GM21360 (cell line): ENCODE data around the gene RARB.

Experiments
- ATAC-seq: cut with Tn5 transposase; IDR thresholded peaks from one replicate; pipeline ENCODE4 v1.9.1; 2021; ENCODE audit warnings: mild to moderate bottlenecking, moderate library complexity; ENCODE audit not compliant: unreplicated experiment

RARB gene

DNA sequence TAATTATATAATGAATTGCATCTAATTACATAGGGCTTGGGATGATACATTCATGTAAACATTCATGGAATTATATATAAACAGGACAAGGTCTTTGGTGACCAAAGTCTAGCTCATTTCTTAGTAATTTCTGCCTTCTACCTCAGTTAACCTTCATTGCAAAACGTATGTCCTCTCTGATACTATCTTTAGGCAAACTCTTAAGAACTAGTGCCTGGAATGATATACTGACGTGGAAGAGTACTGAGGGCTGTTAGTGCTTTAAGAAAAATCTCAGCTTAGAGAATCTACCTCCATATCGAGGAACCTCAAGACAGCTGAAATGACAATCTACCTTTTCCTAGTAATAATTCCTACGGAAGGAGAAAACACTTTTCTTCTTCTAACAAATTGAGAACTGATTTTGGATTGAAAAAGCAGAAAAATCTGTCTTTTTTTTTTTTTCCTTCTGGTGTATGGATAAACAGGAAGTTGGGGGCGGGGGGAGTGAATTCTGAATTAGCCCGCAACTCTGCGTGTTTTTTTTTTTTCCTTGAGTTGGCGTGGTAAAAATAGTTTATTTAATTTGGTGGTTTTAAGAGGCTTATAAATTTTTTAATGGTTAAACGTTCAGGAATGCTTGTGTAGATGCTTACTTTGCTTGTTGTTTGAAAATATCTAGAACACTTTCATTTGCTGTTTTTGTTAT lies 43.2 kb downstream of the RARB start:
- ATAC-seq, result no peak

DNA sequence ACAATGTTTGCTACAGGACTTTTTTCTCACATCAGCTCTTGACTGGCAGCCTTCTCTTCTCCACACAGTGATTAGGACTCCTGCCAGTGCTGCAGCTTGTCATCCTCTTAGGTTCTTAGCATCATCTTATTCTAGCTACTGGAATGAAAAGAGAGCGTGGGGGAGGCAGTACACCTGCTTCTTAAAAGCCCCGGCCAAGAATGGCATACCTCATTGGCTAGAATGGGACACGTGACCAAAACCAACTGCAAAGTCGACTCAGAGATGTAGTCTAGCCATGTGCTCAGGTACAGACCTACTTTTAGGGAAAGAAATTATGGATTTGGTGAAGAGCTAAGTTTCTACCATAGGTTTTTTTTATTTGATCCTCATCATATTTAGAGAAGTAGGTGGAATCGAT lies 44.1 kb downstream of the RARB start:
- ATAC-seq, result no peak

DNA sequence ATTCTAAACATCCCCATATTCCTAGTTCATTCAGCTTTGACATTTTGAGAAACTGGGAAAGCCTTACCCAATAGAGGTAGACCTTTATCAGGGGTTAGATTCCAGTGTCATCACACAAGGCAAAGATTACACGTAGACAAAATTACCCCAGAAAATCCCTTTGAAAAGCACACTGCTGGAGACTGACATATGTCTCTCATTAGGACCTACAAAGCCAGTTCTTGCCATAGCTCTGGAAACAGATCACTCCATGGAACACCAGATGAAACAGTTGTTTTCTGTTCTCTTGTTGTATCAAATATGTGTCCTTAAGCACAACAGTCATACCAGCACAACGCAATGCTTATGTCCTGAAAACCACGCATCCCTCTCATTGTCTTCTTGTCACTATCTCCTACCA lies 44.7 kb downstream of the RARB start:
- no peak for ATAC-seq

DNA sequence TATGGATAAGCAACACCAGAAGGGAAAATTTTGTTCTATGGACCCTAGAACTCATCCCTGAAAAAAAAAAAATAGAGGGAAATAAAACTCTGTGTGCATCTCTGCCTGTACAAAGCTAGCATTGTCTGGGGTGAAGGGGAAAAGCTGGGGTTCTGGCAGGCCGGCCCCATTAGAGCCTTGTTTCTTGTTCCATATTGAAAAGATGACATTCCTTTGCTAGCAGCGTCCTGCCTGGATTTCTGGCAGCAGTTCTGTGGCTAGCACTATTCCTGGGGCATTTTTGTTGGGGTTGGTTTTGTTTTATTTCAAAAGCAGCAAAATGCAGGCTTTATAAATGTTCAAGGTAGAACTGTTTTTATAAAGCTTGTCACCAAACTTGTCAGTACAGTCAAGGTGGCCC lies 45.2 kb downstream of the RARB start:
- ATAC-seq, result no peak

DNA sequence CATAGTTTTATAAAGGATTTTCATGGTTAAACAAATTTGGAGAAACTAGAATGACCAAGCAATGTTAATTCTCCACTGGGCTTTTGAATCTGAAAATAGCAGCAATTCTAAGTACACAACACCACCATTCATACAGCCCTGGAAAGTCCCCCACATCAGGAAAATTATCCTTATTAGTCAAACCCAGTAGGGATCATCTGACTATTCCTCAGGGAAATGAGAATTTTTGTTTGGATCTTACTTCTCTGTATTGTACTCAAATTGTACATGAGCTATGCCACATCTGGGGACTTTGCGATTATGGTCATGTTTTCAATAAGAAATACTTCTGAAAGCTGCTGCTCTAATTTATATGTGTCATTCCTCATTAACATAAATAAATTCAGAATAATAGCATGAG lies 46.0 kb downstream of the RARB start:
- no peak for ATAC-seq

DNA sequence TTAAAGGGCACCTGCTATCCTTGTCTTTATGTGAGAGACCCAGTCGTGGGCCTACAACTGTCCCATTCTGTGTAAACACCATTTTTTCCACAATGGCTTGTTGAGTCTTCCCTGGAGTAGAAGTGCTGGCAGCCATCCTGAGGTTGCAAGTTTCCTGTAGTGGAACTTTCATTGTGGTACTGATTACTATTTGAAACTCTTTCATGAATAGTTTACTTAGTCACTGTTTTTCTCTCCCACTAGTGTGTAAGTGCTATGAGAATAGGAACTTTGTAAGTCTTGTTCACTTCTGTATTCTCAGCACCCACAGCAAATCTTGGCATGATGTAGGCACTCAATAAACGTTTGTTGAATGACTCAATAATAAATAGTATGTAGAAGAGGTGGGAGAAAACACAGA lies 48.6 kb downstream of the RARB start:
- no peak for ATAC-seq

DNA sequence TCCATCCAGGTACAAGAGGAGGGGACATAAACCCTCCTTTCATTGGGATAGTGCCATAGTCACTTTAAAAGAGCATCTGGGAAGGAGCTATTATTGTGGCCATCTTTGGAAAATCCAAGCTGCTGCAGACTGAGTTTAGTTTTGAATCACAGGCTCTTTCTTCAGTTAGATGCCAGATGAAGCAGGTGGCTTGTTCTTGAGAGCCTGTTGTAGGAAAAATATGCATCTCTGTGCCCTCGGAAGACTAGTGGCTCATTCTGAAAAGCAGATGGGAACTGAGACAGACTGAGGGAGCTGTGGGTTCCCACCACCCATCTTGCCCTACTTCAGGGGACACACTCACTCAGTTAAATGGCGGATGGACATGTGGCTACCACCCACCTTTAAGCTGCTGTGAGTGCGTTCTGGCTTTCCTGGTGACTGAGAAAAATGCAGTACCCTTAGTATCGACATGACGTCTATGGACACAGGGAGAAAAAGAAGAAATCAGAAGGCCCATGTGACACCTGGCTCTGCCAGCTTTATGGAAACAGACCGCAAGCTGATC lies 50.2 kb downstream of the RARB start:
- no peak for ATAC-seq

DNA sequence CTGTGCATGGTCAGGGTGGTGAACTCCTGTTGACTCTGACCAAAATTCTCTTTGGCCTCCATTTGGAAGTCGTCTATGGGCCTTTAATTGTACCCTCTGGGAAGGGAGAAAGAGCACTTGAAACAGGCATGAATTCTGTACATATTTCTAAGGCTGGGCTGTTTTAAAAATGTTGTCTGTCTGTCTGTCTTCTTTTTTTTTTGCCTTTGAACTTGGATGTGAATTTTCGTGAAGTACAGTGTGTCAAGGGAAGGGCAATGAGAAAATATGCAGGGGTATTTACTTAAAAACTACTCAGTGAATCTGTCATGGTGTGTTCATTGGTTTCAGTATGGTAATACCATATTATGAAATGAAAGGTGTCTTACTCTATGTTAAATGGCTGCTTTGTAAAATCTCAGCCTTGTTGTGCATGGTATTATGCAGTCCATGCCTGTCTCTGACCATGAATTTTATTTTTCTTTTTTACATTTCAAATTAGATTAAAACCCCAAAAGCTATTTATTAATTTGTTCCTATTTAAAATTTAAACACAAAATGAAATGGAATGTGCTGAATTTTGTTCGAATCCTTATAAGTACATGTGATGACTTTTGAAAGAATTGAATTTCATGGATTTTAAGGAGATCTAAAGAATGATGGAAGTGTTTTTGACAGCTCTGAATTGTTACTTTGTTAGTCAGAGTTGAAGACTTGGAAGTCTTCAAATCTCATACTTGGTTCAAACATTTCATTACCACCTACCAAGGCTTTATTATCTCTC lies 51.1 kb downstream of the RARB start:
- ATAC-seq, result no peak

DNA sequence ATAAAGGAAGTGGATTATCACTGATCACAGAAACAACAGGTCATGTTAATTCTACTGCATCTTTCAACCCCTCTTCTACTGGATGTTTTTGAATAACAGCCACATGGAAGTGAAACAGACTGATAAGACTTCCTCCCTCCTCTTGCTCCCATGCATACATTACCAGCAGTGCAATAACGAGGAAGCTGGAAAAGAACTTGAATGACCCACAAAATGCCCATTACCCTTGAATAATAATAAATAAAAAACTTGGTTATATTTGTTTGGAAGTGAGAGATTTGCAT lies 51.6 kb downstream of the RARB start:
- no peak for ATAC-seq

DNA sequence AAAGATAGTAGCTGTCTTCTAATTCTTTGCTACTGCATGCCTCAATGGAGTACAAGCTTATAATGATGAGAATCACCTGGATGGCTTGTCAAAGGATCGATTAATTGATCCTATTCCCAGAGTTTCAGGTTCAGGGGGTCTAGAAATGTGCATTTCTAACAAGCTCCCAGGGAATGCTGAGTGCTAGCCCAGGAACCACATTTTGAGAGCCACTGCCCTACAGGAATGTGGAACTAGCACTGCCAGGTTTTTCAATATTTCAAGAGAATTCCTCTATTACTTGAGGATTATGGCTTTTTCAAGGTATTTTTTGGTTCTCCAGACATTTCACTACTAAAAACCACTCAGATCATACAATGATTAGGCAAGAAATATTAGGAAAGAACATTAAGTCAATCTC lies 52.7 kb downstream of the RARB start:
- ATAC-seq, result no peak

DNA sequence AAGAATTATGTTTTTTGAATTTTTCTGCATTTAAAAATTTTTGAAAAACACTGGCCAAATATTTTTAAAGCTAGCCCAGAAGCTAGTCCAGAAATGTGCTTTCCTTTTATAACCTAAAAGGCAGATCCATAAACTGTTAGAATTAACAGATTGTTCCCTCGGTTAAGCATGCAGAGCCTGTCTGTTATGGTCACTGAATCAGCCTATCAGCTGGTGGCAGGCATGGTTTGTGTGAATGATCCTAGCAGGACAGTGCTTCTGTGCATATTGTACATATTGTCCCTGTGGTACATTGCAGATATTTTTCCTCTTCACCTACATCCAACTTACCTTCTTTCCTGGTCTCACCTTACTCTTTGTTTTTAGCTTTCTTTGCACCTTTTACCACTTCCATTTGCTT lies 53.3 kb downstream of the RARB start:
- ATAC-seq, result no peak

DNA sequence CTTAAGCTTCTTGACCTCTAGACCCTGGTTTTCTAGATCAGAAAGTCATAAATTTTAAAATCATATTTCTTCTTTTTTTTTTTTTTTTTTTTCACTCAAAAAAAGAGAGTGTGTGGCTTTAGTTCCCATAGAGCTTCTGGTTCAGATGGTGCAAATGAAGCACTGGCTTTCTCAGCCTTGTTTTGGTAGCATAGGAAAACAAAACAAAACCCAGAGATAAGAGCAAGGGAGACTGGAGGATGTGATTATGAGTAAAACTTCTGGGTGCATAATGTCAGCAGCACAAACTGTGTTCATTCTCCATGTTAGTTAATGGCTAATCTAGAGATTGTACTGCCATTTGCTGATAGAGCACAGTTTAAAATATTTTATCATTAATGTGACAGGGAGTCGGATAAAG lies 55.4 kb downstream of the RARB start:
- no peak for ATAC-seq

DNA sequence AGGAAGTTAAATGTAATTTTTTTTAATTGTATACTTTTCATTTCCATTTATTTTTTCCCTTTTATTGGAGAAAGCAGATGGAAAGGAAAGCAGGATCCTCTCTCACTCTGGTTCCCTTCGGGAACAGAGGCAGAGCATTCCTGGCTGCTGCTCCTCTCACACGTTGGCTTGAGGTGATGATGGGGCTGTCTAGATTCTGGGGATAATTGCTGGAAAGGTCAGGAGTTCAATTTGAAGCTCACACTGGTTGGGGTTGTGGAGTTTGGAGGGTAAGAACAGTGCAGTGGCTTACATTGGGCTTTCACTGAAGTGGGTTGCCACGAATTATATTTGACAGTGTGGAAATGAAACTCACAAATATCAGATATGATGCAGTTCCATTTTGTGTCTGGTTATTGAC lies 57.6 kb downstream of the RARB start:
- ATAC-seq, result no peak

DNA sequence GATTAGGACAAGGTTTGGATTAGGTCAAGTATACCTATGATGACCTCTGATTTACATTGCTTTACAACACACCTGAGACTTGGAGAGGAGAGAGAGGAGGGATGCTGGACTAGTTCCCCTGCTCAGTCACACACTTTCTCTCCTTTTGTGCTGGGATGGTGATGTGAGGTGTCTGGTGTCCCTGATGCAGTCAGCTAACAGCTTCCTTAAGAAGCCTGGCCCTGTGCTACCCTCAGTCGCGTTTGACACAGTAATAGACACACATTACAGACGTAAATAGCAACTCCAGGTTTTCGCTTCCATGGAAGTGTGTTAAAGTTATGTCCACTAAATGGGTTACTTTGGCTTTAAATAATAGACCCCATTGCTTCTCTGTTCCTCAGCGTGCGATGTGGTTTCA lies 58.9 kb downstream of the RARB start:
- ATAC-seq, result no peak

DNA sequence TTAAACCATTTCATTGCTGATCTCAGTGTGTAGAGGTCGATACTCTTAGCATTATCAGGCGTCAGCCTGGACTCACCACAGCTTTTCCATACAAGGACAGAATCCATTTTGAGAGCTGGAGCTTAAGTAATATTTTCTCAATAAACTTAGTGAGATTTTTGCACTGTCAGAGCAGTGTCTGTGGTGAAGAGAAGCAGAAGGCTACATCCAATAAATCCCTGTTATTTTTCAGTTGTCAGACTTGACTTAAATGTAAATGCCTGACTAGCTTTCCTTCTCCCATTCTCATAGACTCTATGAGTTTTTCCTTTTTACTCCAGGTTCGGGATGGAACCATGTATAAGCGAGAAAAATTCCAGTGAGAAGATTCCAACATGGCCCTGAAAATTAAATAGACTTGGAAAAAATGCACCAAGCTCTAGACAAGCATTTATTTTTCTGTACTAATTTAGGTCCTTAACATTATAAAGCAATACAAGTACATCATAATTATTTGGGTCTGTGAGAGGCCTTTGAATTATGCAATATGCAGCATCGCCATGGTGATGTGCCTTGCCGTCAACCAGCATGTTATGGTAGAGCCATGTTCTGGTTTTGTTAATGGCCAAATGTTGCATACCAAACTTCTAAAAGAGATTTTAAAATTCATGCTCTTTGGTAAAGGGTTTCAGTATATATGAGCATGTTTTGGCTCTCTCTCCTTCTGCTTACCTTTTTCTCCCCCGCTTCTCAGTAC lies 62.0 kb downstream of the RARB start:
- ATAC-seq, result no peak

DNA sequence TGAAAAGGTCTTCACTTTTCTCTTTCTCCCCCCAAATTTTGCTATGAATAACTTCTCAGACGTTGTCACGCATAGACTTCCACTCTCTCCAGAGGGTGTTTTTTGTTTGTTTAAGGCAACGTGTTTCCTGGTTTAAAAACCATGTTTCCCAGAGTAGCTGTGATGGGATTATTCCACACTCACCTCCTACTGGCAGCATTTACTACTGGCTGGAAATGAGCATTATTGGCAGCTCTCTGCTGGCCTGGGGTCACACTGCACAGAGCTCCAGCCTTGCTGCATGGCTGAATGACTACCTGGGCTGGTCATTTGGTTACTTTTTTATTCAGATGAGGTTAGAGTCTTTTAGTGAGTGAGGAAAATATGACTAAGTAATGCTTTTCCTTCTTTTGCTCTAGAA lies 65.2 kb downstream of the RARB start:
- ATAC-seq, result no peak

DNA sequence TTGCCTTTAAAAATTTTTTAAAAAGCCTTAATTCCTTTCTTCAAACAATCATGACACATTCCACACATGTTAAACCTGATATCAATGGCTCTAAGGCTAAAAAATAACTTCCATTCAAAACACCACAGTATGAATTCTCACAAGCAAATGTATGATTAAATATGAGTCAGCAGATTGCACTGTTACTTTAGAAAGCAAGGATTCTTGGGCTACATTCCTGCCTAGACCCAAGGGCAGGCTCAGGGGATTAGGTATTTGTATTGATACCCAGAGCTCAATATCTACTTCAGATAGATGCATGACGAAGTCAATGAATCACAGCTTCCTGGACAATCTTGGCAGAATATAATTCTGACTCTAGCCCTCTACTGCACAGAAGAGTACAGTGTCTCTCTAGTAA lies 65.7 kb downstream of the RARB start:
- no peak for ATAC-seq

DNA sequence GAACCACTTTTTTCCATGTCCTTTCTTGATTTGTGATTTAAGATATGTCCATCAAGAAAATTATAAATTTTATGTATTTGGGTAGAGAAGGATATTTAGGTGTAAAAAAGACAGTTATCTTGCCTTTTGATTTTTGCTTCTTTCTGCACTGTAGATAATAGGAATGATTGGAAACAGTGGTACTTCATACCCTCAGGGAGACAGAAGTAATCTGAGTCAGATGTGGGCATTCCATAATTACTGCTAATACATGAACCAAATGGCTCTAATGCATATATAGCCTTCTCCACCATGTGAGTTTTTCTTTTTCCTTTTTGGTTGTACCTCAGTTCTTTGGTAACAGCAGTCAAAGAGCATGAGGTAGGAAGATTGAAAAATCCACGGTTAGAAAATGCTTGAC lies 67.2 kb downstream of the RARB start:
- ATAC-seq, result no peak

DNA sequence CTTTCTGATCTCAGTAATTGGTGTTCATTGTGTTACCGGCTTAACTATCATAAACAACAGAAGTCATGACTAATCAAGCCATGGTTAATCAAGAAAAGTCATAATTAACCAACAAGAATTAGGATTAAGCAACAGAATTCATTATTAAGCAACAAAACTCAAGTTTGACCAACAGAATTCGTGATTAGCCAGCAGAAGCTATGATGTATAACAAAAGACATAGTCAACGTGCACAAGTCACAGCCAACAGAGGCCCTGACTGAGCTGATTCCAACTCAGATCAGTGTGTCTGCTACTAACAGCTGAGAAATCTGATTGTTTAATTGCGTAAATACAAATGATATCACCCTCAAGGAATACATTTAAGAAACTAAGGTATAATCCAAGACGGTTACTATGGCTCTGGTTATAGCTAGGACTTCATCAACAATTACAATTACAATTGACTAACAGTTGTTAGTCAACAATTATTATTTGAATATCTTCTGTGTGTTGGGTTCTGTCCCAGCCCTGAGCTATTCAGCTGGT lies 67.7 kb downstream of the RARB start:
- ATAC-seq, result no peak

DNA sequence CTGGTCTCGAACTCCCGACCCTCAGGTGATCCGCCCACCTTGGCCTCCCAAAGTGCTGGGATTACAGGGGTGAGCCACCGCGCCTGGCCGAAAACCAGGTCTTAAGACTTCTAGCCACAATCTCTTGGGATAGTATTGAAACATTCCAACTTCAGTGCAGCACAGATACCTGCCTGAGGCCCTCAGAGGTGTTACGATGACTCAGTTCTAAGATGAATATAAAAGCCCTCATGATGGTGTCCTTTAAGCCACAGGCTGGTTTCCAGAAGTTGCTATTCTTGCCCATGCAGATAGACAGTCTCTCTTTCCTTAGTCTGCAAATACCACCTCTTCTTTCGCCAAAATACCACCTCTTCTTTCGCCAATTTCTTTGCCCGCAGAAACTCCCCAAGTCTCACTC lies 69.0 kb downstream of the RARB start:
- ATAC-seq, result no peak

DNA sequence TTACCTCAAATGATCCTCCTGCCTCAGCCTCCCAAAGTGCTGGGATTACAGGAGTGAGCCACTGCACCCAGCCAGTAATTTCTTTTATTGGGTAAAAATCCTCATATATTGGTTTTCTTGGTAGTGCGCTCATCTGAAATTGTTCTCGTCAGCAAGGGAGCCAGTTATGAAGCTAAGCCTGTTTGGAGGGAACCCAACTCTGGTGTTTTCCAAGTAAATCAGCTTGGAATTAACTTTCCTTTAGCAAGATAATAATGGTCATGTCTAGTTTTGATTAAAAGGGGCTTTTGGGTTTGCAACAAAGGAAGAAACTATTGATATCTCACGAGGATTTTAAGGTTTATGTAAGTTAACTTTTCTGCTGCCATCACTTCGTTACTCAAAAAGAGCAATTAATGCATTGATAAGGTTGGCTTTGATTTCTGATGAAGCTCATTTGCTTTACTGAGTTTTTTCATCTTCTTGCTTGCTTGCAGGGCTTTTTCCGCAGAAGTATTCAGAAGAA lies 72.7 kb downstream of the RARB start:
- ATAC-seq, result no peak

DNA sequence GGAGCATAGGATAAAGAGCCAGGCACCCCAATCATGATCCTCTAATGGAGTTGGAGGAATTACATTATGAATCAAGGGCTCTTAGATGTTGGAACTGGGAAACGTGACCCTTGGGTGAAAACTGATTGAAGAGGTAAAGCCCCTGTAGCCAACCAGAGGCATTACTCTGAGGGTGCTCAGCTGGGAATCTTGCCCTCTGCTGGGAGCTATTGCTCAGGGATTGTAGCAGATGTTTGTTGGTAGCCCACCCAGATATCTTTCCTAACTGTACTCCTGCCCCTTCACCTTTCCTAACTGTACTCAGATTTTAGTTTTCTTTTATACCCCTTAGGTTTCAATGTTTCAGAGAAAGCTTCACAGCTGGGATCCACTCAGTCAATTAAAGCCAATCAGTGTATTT lies 74.2 kb downstream of the RARB start:
- no peak for ATAC-seq
